ENCODE results near the gene ADTRP.

- TF ChIP-seq, protein P1, sequence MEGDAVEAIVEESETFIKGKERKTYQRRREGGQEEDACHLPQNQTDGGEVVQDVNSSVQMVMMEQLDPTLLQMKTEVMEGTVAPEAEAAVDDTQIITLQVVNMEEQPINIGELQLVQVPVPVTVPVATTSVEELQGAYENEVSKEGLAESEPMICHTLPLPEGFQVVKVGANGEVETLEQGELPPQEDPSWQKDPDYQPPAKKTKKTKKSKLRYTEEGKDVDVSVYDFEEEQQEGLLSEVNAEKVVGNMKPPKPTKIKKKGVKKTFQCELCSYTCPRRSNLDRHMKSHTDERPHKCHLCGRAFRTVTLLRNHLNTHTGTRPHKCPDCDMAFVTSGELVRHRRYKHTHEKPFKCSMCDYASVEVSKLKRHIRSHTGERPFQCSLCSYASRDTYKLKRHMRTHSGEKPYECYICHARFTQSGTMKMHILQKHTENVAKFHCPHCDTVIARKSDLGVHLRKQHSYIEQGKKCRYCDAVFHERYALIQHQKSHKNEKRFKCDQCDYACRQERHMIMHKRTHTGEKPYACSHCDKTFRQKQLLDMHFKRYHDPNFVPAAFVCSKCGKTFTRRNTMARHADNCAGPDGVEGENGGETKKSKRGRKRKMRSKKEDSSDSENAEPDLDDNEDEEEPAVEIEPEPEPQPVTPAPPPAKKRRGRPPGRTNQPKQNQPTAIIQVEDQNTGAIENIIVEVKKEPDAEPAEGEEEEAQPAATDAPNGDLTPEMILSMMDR (IDR thresholded peaks at IDR 0.05): no peak
- TF ChIP-seq EP300 (IDR thresholded peaks at IDR 0.05): no peak
These were observed 51.1 kb downstream of the ADTRP start for GRCh38 chr6:11727346-11727997.
